Stimulated activated CD8-positive, alpha-beta memory T cell treated with anti-CD3 and anti-CD28 coated beads, Interleukin-12 subunit alpha, Interleukin-12 subunit beta, amount 100 ng/mL, for 1 hour (primary cell): ENCODE measurements around the gene FOXK1.
"Not testable (repeated sequence)": the region's sequence is repeated elsewhere in the genome, so short reads cannot be mapped to it uniquely, and the experiment has no call there.

Source experiments
- DNase-seq: peaks from one replicate; pipeline ENCODE4 v3.0.0-alpha.2; 2020; ENCODE audit warnings: low read depth

The FOXK1 gene

GRCh38 chr7:4800926-4801838 lies 119.1 kb downstream of the FOXK1 start:
- no peak for DNase-seq

GRCh38 chr7:4801839-4802231 lies 119.7 kb downstream of the FOXK1 start:
- DNase-seq = no peak

- DNase-seq = not testable (repeated sequence)
Observed at GRCh38 chr7:4802577-4802976, 120.5 kb downstream of the FOXK1 start.

- no peak for DNase-seq
Observed at GRCh38 chr7:4803397-4804241, 121.5 kb downstream of the FOXK1 start.

GRCh38 chr7:4805110-4805983 lies 123.3 kb downstream of the FOXK1 start:
- DNase-seq = no peak

- DNase-seq = no peak
Observed at GRCh38 chr7:4805984-4806300, 123.8 kb downstream of the FOXK1 start.

GRCh38 chr7:4806983-4807597 lies 125.0 kb downstream of the FOXK1 start:
- no peak for DNase-seq

- no peak for DNase-seq
Observed at GRCh38 chr7:4807598-4808016, 125.5 kb downstream of the FOXK1 start.

- no peak for DNase-seq
Observed at GRCh38 chr7:4808026-4808425, 125.9 kb downstream of the FOXK1 start.

GRCh38 chr7:4808565-4808964 lies 126.5 kb downstream of the FOXK1 start:
- no peak for DNase-seq

- DNase-seq = no peak
Observed at GRCh38 chr7:4809091-4809591, 127.0 kb downstream of the FOXK1 start.

- DNase-seq = no peak
Observed at GRCh38 chr7:4809666-4810065, 127.6 kb downstream of the FOXK1 start.

GRCh38 chr7:4814433-4814832 lies 132.3 kb downstream of the FOXK1 start:
- no peak for DNase-seq

- no peak for DNase-seq
Observed at GRCh38 chr7:4815121-4815520, 133.0 kb downstream of the FOXK1 start.

GRCh38 chr7:4815609-4816418 lies 133.7 kb downstream of the FOXK1 start:
- no peak for DNase-seq

GRCh38 chr7:4816419-4817080 lies 134.5 kb downstream of the FOXK1 start:
- no peak for DNase-seq

- DNase-seq = no peak
Observed at GRCh38 chr7:4817178-4817901, 135.2 kb downstream of the FOXK1 start.

- no peak for DNase-seq
Observed at GRCh38 chr7:4818000-4818794, 136.1 kb downstream of the FOXK1 start.
